Esophagus squamous epithelium (tissue), 4 donors: ENCODE measurements around the gene THSD7B.

Source experiments
- CTCF ChIP-seq, 6 experiments: fragments of 450-650 bp in 4 of 6; fragments of 200-600 bp in 2 of 6; sonication (generic) in 2 of 6; IDR thresholded peaks; one replicate each; pipeline ENCODE4 v1.5.1; 2016 to 2019; ENCODE audit warnings: antibody characterized with exemption in 6 of 6, mild to moderate bottlenecking in 4 of 6, moderate library complexity in 4 of 6
- POLR2A ChIP-seq, 4 donors: fragments of 450-650 bp; IDR thresholded peaks; one replicate each; pipeline ENCODE4 v1.6.1; 2017; ENCODE audit warnings: antibody characterized with exemption in 4 of 4, mild to moderate bottlenecking in 4 of 4, moderate library complexity in 3 of 4

- no peak for TF ChIP-seq CTCF (IDR thresholded peaks at IDR 0.05)
- no peak for TF ChIP-seq POLR2A (IDR thresholded peaks at IDR 0.05)
These were observed 801.0 kb downstream of the THSD7B start for GRCh38 chr2:137566387-137566786.
